ENCODE measurements around the gene UBL7. TPM values are rescaled to one million over a fixed set of nuclear protein-coding genes. Genes with fewer than 3 reads are reported as not detected.
A peak's percentile ranks its signal among the peaks of the same experiment; 100 is the strongest.

UBL7 gene
- total and polyA plus RNA-seq, 10 of the 15 experiments (the other 5 are each of a cell fraction or from before 2014, with no cell fraction given) = 25.9 to 145 (median 90.1) TPM

DNA sequence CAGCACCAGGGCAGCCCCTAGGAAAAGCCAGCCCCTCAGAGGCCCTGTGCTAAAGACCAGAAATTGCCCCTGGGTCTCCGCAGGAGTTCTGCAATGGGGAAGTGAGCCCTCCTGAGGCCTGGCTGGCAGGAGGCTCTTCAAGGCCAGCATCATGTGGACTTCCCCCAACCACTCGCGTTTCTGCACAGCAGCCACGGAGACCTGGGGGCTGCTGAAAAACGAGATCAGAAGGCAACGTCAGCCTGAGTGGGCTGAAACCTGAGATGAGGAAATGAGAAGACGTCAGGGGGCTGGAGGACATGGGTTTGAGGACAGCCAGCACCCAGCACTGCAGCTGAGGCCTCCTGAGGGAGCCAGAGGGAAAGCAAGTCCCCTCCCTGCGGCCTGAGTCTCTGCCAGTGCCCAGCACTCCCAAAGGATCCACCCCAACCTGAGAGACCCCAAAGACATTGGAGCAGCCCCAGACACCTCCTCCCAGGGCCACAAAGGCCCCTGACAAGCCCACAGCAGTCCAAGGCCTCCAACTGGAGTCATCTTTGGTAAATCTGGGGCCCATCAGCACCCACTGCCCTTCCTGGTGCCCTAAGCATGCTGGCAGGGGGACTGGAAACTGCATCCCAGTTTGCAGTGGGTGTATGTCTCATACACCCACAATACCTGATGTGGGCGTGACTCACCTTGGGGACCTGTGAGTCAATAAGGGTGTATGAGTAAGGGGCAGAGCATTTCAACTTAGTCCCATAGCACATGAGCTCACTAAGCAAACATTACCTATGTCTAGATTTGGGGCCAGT lies 64.3 kb downstream of the UBL7 start:
- Histone ChIP-seq H4K20me1 (ENCODE audit: control insufficient read depth, insufficient read depth) (no peaks in the 10 kb centered on the region), H3K9me3 (replicated peaks; ENCODE audit: control insufficient read depth, insufficient read depth, low read length) (no peaks in the 10 kb centered on the region), H3K4me1 (ENCODE audit: control insufficient read depth, insufficient read depth, low read length) (peaks cover 94% of the 10 kb centered on the region), H3K27me3 (replicated peaks in 1 of 2; ENCODE audit: control insufficient read depth in 2 of 2, insufficient read depth in 2 of 2, low read length in 1 of 2) (no peaks in the 10 kb centered on the region), H3K9ac (ENCODE audit: control insufficient read depth, insufficient read depth, low read length) (peak overlapping the region; percentile 76), H3K4me2 (ENCODE audit: control insufficient read depth, insufficient read depth) (peak overlapping the region; percentile 96), H3K36me3 (ENCODE audit: control insufficient read depth in 2 of 2, insufficient read depth in 2 of 2, low read length in 1 of 2) (no peaks in the 10 kb centered on the region), H3K27ac (ENCODE audit: control insufficient read depth, insufficient read depth) (peak overlapping the region; percentile 100), H3K79me2 (ENCODE audit: control insufficient read depth, insufficient read depth, low read length) (peaks cover 69% of the 10 kb centered on the region), H3K4me3 (peak overlapping the region; percentile 54), H2AFZ (ENCODE audit: control insufficient read depth, low read depth, low read length) (no peak overlapping the region)
- DNase-seq (ENCODE audit: low read depth, low spot score) = peak; percentile 93
- POLR2A ChIA-PET = interaction anchor here (1.2 to 6.2 kb wide), 6 partner anchors 12 to 144 kb away, joined by 3 to 171 read pairs (median 6); partner anchors contain the start of gene SEMA7A
- RAD21 ChIA-PET (ENCODE audit: unreplicated experiment) = interaction anchor here (1.0 to 20.3 kb wide), 8 partner anchors 7 to 391 kb away, joined by 3 to 496 read pairs (median 12); partner anchors contain the start of genes ARID3B and SEMA7A
- SMC1A ChIA-PET (ENCODE audit: uncharacterized antibody, unreplicated experiment) = interaction anchor here (0.7 to 12.5 kb wide), 7 partner anchors 8 to 381 kb away, joined by 3 to 336 read pairs (median 7); partner anchors contain the start of gene SEMA7A
- CTCF ChIA-PET = interaction anchor here (0.9 to 15.7 kb wide), 8 partner anchors 10 to 391 kb away, joined by 3 to 226 read pairs (median 4); no protein-coding TSS in a partner anchor
- ATAC-seq = peak; percentile 57
- BruUV-seq (replicated peaks) = TSS peak; percentile 91
- in situ Hi-C loops (cut with MboI) = loop anchor here (5.0 kb wide), 1 partner anchor 386 kb away; the partner anchor contains the start of gene CSK
- 1% methylated on average over 9 of the region's 9 CpGs for WGBS (ENCODE audit: insufficient coverage, insufficient replicate concordance, low lambda C conversion rate, missing lambda C conversion rate)
- peak; percentile 49 for FAIRE-seq
- intact Hi-C loops (cut with micrococcal nuclease; ENCODE audit: unreplicated experiment) = loop anchor here (1.0 to 10.0 kb wide), 5 partner anchors 8 to 738 kb away; no protein-coding TSS in a partner anchor
- no peak for TF ChIP-seq BMI1 (IDR thresholded peaks at IDR 0.05; ENCODE audit: borderline replicate concordance)
- TF ChIP-seq, protein P1, sequence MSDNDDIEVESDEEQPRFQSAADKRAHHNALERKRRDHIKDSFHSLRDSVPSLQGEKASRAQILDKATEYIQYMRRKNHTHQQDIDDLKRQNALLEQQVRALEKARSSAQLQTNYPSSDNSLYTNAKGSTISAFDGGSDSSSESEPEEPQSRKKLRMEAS (IDR thresholded peaks at IDR 0.05; ENCODE audit: low read depth, low read length) = peak; percentile 65; the same call in 1 of the 2 replicates
- peak; percentile 65; the same call in 1 of the 2 replicates for TF ChIP-seq SIN3A (IDR thresholded peaks at IDR 0.05; ENCODE audit: low read depth, low read length)
- TF ChIP-seq IKZF2 (IDR thresholded peaks at IDR 0.05) = peak; percentile 85 to 93
- peak; percentile 53; the same call in 1 of the 2 replicates for TF ChIP-seq CBFB (IDR thresholded peaks at IDR 0.05; ENCODE audit: low read depth)
- TF ChIP-seq SUPT20H (IDR thresholded peaks at IDR 0.05; ENCODE audit: borderline replicate concordance, control insufficient read depth, low read depth, low read length) = no peak
- TF ChIP-seq SREBF1 (IDR thresholded peaks at IDR 0.05; ENCODE audit: low read length) = no peak
- TF ChIP-seq SP1 (IDR thresholded peaks at IDR 0.05; ENCODE audit: low read depth, low read length) = peak; percentile 59
- TF ChIP-seq NR2C1 (IDR thresholded peaks at IDR 0.05) = no peak
- TF ChIP-seq SUZ12 (IDR thresholded peaks at IDR 0.05; ENCODE audit: unreplicated experiment) = no peak
- TF ChIP-seq, protein P2, sequence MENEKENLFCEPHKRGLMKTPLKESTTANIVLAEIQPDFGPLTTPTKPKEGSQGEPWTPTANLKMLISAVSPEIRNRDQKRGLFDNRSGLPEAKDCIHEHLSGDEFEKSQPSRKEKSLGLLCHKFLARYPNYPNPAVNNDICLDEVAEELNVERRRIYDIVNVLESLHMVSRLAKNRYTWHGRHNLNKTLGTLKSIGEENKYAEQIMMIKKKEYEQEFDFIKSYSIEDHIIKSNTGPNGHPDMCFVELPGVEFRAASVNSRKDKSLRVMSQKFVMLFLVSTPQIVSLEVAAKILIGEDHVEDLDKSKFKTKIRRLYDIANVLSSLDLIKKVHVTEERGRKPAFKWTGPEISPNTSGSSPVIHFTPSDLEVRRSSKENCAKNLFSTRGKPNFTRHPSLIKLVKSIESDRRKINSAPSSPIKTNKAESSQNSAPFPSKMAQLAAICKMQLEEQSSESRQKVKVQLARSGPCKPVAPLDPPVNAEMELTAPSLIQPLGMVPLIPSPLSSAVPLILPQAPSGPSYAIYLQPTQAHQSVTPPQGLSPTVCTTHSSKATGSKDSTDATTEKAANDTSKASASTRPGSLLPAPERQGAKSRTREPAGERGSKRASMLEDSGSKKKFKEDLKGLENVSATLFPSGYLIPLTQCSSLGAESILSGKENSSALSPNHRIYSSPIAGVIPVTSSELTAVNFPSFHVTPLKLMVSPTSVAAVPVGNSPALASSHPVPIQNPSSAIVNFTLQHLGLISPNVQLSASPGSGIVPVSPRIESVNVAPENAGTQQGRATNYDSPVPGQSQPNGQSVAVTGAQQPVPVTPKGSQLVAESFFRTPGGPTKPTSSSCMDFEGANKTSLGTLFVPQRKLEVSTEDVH (IDR thresholded peaks at IDR 0.05; ENCODE audit: low read depth, partially characterized antibody) = peak; percentile 54
- TF ChIP-seq, protein P3, sequence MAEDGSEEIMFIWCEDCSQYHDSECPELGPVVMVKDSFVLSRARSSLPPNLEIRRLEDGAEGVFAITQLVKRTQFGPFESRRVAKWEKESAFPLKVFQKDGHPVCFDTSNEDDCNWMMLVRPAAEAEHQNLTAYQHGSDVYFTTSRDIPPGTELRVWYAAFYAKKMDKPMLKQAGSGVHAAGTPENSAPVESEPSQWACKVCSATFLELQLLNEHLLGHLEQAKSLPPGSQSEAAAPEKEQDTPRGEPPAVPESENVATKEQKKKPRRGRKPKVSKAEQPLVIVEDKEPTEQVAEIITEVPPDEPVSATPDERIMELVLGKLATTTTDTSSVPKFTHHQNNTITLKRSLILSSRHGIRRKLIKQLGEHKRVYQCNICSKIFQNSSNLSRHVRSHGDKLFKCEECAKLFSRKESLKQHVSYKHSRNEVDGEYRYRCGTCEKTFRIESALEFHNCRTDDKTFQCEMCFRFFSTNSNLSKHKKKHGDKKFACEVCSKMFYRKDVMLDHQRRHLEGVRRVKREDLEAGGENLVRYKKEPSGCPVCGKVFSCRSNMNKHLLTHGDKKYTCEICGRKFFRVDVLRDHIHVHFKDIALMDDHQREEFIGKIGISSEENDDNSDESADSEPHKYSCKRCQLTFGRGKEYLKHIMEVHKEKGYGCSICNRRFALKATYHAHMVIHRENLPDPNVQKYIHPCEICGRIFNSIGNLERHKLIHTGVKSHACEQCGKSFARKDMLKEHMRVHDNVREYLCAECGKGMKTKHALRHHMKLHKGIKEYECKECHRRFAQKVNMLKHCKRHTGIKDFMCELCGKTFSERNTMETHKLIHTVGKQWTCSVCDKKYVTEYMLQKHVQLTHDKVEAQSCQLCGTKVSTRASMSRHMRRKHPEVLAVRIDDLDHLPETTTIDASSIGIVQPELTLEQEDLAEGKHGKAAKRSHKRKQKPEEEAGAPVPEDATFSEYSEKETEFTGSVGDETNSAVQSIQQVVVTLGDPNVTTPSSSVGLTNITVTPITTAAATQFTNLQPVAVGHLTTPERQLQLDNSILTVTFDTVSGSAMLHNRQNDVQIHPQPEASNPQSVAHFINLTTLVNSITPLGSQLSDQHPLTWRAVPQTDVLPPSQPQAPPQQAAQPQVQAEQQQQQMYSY (CRISPR knock-in tag; IDR thresholded peaks at IDR 0.05) = no peak
- peak; percentile 23; the same call in 1 of the 2 replicates for TF ChIP-seq SMC3 (IDR thresholded peaks at IDR 0.05; ENCODE audit: borderline replicate concordance, low read length)

Data from GM12878 (cell line).